MCF 10A (cell line): Measurements from ENCODE around the gene PAXX. TPM values are rescaled to one million over a fixed set of nuclear protein-coding genes. Genes with fewer than 3 reads are reported as not detected.

Experiments used
- BruUV-seq: library from RNA; stranded (reverse); fragments of 400-500 nt; replicated peaks from 2 replicates; lab custom pipeline; 2021; lab: Mats Ljungman, UMichigan
- CTCF ChIA-PET: fragments of 300-600 bp; sonication (Branson Sonifier 250); formaldehyde crosslinking; extraction: SDS; loops from one replicate; lab custom pipeline; 2021; ENCODE audit warnings: antibody characterized with exemption, inconsistent platforms; lab: Yijun Ruan, JAX
- POLR2A ChIA-PET: fragments of 300-600, 350-650 bp; sonication (Branson Sonifier 250); formaldehyde crosslinking; extraction: SDS; loops from one replicate; lab custom pipeline; 2020; ENCODE audit warnings: antibody characterized with exemption, inconsistent platforms; lab: Yijun Ruan, JAX
- DNase-seq: peaks from one replicate; pipeline ENCODE4 v3.0.0-alpha.2; 2018; ENCODE audit not compliant: unreplicated experiment
- H3K27ac Mint-ChIP-seq: one replicate; pipeline ENCODE4 v1.8.0; 2022; ENCODE audit warnings: mild to moderate bottlenecking, low read depth, mixed read lengths; ENCODE audit not compliant: unreplicated experiment
- H3K27me3 Mint-ChIP-seq: one replicate; pipeline ENCODE4 v1.8.0; 2022; ENCODE audit warnings: mixed read lengths; ENCODE audit not compliant: insufficient read depth, unreplicated experiment
- H3K36me3 Mint-ChIP-seq: one replicate; pipeline ENCODE4 v1.8.0; 2022; ENCODE audit warnings: mild to moderate bottlenecking, moderate library complexity, mixed read lengths; ENCODE audit not compliant: insufficient read depth, unreplicated experiment
- H3K4me1 Mint-ChIP-seq: one replicate; pipeline ENCODE4 v1.8.0; 2022; ENCODE audit warnings: mixed read lengths; ENCODE audit not compliant: insufficient read depth, unreplicated experiment
- H3K4me3 Mint-ChIP-seq: one replicate; pipeline ENCODE4 v1.8.0; 2022; ENCODE audit warnings: mild to moderate bottlenecking, moderate library complexity, mixed read lengths; ENCODE audit not compliant: unreplicated experiment
- H3K9me3 Mint-ChIP-seq: one replicate; pipeline ENCODE4 v1.8.0; 2022; ENCODE audit warnings: mixed read lengths; ENCODE audit not compliant: unreplicated experiment
- CTCF ChIP-seq: fragments of 200-600 bp; IDR thresholded peaks from one replicate; pipeline ENCODE4 v1.8.0; 2022; ENCODE audit warnings: antibody characterized with exemption, mild to moderate bottlenecking; ENCODE audit not compliant: unreplicated experiment
- intact Hi-C: fragments of 100-400 bp; cut with micrococcal nuclease; formaldehyde crosslinking; loops from 2 replicates; pipeline ENCODE4 v1.14.1; 2022
- total RNA-seq: library from RNA; stranded (reverse); gene quantifications from 2 replicates; pipeline ENCODE4 v1.2.3, GENCODE V29; 2022

The PAXX gene
- total RNA-seq, 1 experiment from 2014 or later, result 57.9 TPM

GRCh38 chr9:136953771-136954269, 38.4 kb upstream of the PAXX start:
- Mint-ChIP-seq H3K4me1 (no peaks in the 10 kb centered on the region), H3K4me3 (no peak overlapping the region), H3K27ac (no peak overlapping the region), H3K36me3 (no peaks in the 10 kb centered on the region), H3K27me3 (no peaks in the 10 kb centered on the region), H3K9me3 (peaks cover 10% of the 10 kb centered on the region)
- intact Hi-C loops, result no loop called here
- ChIA-PET POLR2A (no interaction called here), CTCF (interaction anchor here (1.6 kb wide), 1 partner anchor 8 kb away, joined by 3 read pairs; no protein-coding TSS in a partner anchor)
- no peak for DNase-seq
- no peak for TF ChIP-seq CTCF
- no TSS peak for BruUV-seq

GRCh38 chr9:136954270-136955083, 37.7 kb upstream of the PAXX start:
- CTCF ChIA-PET, result no interaction called here
- H3K27me3 Mint-ChIP-seq, result no peaks in the 10 kb centered on the region
- no peak for TF ChIP-seq CTCF
- H3K4me1 Mint-ChIP-seq, result no peaks in the 10 kb centered on the region
- POLR2A ChIA-PET, result interaction anchor here (1.0 kb wide), 1 partner anchor 10 kb away, joined by 3 read pairs; no protein-coding TSS in a partner anchor
- H3K27ac Mint-ChIP-seq, result no peak overlapping the region
- H3K4me3 Mint-ChIP-seq, result no peak overlapping the region
- no TSS peak for BruUV-seq
- DNase-seq, result no peak
- H3K9me3 Mint-ChIP-seq, result peaks cover 10% of the 10 kb centered on the region
- H3K36me3 Mint-ChIP-seq, result no peaks in the 10 kb centered on the region
- intact Hi-C loops, result no loop called here

GRCh38 chr9:136955202-136955942, 36.9 kb upstream of the PAXX start:
- no peak for DNase-seq
- peaks cover 10% of the 10 kb centered on the region for H3K9me3 Mint-ChIP-seq
- peaks cover 5% of the 10 kb centered on the region for H3K4me1 Mint-ChIP-seq
- BruUV-seq, result no TSS peak
- H3K4me3 Mint-ChIP-seq, result no peak overlapping the region
- ChIA-PET POLR2A (interaction anchor here (1.0 kb wide), 1 partner anchor 9 kb away, joined by 3 read pairs; no protein-coding TSS in a partner anchor), CTCF (no interaction called here)
- TF ChIP-seq CTCF, result no peak
- H3K36me3 Mint-ChIP-seq, result no peaks in the 10 kb centered on the region
- no peaks in the 10 kb centered on the region for H3K27me3 Mint-ChIP-seq
- no peak overlapping the region for H3K27ac Mint-ChIP-seq
- intact Hi-C loops, result no loop called here

GRCh38 chr9:136955943-136956335, 36.3 kb upstream of the PAXX start:
- Mint-ChIP-seq H3K4me3 (no peak overlapping the region), H3K36me3 (no peaks in the 10 kb centered on the region), H3K27ac (no peak overlapping the region), H3K9me3 (peaks cover 10% of the 10 kb centered on the region), H3K27me3 (no peaks in the 10 kb centered on the region), H3K4me1 (peaks cover 5% of the 10 kb centered on the region)
- ChIA-PET POLR2A (interaction anchor here (1.0 kb wide), 1 partner anchor 8 kb away, joined by 3 read pairs; no protein-coding TSS in a partner anchor), CTCF (no interaction called here)
- no peak for TF ChIP-seq CTCF
- DNase-seq, result no peak
- no TSS peak for BruUV-seq
- intact Hi-C loops, result no loop called here
